HG03135 (cell line): ENCODE results near the gene HTR6.

ENCODE experiments used
- ATAC-seq: cut with Tn5 transposase; IDR thresholded peaks from one replicate; pipeline ENCODE4 v1.9.1; 2021; ENCODE audit warnings: mild to moderate bottlenecking, moderate library complexity; ENCODE audit not compliant: unreplicated experiment

HTR6 gene

GRCh38 chr1:19656134-19656779 is 8.4 kb upstream of the HTR6 start:
- no peak for ATAC-seq

GRCh38 chr1:19656780-19657466 is 7.8 kb upstream of the HTR6 start:
- no peak for ATAC-seq

GRCh38 chr1:19657511-19657910 is 7.2 kb upstream of the HTR6 start:
- no peak for ATAC-seq

GRCh38 chr1:19658186-19658585 is 6.5 kb upstream of the HTR6 start:
- no peak for ATAC-seq

GRCh38 chr1:19661721-19662228 is 2.9 kb upstream of the HTR6 start:
- no peak for ATAC-seq

DNA sequence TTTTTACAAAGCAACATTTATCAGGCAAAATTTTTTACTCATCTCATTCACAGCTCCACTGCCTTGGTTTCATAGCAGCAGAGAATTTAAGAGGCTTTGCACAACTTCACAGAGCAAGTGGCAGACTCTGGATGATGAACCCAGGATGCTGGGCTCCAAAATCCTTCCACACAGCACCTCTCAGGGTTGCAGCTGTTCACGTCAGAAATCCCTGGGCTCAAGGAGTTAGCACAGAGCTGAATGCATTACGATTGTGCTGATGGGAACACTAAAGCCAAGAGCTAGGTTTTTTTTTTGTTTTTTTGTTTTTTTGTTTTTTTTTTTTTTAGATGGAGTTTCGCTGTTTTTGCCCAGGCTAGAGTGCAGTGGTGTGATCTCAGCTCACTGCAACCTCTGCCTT is 2.4 kb upstream of the HTR6 start:
- no peak for ATAC-seq

DNA sequence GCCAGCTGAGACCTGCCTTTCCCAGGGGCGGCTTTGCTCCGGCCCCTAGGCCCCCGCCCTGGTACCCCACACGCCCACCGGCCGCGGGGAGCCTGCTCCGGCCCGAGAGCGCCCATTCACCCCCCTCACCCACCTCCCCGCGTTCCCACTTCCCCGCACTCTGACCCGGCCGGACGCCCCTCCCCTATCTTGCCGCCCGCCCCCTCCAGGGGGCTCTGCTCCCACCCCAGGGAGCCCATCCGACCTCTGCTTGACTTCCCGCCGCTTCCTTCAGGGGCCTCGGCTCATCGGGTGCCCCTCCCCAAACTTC is 466 bp downstream of the HTR6 start:
- ATAC-seq: no peak

- no peak for ATAC-seq
Measured at GRCh38 chr1:19665496-19666465, 1.1 kb downstream of the HTR6 start.

- ATAC-seq: no peak
Measured at GRCh38 chr1:19668888-19669287, 4.2 kb downstream of the HTR6 start.

- ATAC-seq: no peak
Measured at GRCh38 chr1:19670787-19671186, 6.1 kb downstream of the HTR6 start.

DNA sequence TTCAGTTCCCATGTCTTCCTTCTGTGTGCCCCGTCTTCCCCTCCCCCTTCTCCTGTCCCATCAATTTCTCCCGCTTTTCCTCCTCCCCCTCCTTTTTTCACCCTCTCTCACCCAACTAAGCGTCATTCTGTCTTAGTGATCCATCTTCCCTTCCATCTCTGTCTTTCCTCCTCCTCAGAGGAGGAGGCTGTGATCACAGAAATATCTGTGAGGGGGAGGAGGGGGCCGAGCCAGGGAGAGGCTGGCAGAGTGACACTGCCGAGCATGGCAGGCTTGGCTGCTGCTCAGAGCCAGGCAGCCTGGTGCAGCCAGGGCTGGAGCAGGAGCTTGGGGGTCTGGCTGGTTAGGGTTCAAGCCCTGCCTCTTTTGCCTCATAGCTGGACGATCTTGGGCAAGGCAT is 7.6 kb downstream of the HTR6 start:
- ATAC-seq: no peak

DNA sequence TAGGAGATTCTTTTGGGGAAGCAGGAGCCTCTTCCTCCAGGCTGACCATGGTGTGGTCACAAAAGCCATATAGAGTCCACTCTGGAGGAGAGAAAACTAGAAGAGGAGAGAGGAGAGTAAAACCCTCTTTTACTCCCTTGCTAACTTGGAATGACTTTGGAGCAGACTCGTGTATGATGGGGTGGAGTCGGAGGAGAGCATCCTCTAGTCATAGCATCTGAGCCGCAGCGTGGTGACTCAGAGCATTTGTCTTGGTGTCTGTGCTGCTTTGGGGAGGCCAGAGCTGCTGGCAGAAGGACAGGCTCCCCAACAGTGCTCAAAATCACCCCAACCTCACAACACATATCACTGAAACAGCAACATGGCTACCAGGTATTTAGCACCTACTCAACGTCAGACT is 11.1 kb downstream of the HTR6 start:
- no peak for ATAC-seq

GRCh38 chr1:19676438-19676922 is 11.8 kb downstream of the HTR6 start:
- ATAC-seq: no peak

- no peak for ATAC-seq
Measured at GRCh38 chr1:19678493-19678892, 13.8 kb downstream of the HTR6 start.

DNA sequence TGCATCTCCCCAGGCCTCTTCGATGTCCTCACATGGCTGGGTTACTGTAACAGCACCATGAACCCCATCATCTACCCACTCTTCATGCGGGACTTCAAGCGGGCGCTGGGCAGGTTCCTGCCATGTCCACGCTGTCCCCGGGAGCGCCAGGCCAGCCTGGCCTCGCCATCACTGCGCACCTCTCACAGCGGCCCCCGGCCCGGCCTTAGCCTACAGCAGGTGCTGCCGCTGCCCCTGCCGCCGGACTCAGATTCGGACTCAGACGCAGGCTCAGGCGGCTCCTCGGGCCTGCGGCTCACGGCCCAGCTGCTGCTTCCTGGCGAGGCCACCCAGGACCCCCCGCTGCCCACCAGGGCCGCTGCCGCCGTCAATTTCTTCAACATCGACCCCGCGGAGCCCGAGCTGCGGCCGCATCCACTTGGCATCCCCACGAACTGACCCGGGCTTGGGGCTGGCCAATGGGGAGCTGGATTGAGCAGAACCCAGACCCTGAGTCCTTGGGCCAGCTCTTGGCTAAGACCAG is 14.3 kb downstream of the HTR6 start:
- no peak for ATAC-seq

DNA sequence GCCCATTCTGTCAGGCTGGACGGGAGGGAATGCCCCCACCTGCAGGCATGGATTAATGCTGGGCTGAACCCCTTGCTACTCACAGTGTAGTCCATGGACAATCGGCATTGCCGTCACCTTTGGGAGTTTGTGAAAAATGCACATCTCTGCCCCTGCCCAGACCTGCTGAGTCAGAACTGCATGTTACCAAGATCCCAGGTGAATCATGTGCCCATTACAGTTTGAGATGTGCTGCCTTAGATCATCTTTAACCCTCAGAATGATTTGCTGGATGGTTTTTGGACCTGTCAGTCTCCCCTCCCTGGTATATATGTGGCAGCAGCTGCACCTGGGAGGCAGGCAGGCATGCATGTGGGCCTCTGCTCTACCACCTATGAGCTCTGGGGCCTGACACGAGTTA is 15.0 kb downstream of the HTR6 start:
- no peak for ATAC-seq

- no peak for ATAC-seq
Measured at GRCh38 chr1:19680644-19681043, 16.0 kb downstream of the HTR6 start.

DNA sequence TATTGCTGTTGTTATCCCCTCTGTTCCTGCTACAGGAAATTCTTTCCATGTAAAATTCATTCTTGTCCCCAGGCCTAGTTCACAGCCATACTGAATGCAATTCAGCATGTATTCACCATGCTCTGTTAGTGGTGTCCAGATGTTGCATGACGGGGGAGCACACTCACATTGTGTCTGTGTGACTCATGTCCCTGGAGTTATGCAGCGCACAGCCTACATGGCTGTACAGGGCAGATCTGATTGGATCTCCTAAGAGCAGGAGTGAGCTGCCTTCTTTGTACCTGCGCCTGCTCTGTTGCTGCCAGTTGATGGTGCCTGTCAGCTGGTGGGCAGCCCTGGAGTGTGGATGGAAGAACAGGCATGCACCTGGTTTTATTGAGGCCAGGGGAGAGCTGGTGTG is 17.6 kb downstream of the HTR6 start:
- ATAC-seq: no peak

DNA sequence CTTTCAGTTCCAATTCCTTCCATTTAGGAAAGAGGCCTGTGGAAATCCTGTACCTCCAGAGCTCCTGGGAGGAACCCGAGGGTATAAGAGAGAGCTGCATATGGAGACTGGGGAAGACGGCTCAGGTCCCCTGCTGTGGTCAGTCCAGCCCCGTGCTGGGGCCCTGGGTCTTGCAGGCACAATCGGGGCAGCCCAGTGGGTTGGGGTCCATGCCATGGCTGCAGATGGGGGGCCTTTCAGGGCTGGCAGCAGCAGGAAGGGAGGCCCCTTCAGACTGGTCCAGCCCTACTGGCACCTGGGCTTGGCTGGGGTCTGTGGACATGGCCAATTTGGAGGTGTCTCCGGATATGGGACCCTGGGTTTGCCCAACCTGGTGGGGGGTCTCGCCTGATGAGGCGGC is 18.2 kb downstream of the HTR6 start:
- no peak for ATAC-seq

- ATAC-seq: no peak
Measured at GRCh38 chr1:19683351-19683750, 18.7 kb downstream of the HTR6 start.

GRCh38 chr1:19684677-19685076 is 20.0 kb downstream of the HTR6 start:
- ATAC-seq: no peak
